ENCODE data around the gene DCDC1. TPM values are rescaled to one million over a fixed set of nuclear protein-coding genes. Genes with fewer than 3 reads are reported as not detected.

The DCDC1 gene
- total and polyA plus RNA-seq, 9 donors: 0.16 to 18.4 (median 1.5) TPM

GRCh38 chr11:30816959-30817880 lies 552.3 kb downstream of the DCDC1 start:
- intact Hi-C loops (cut with DNase I): no loop called here
- 44 to 83% (median 66%) methylated on average over 4 of the region's 4 CpGs for WGBS, 3 donors

GRCh38 chr11:30815619-30816018 lies 553.9 kb downstream of the DCDC1 start:
- DNase-seq: no peak
- 74 to 78% (median 77%) methylated on average over 4 of the region's 4 CpGs for WGBS, 3 donors
- no peak overlapping the region for H3K27ac ChIP-seq
- TF ChIP-seq EP300 (IDR thresholded peaks at IDR 0.05) (no peak), POLR2A (IDR thresholded peaks at IDR 0.05) (no peak)
- H3K9me3 ChIP-seq: no peaks in the 10 kb centered on the region
- no peaks in the 10 kb centered on the region for H3K27me3 ChIP-seq
- no peaks in the 10 kb centered on the region for H3K4me1 ChIP-seq (ENCODE audit: insufficient read depth)
- H3K36me3 ChIP-seq: no peaks in the 10 kb centered on the region
- intact Hi-C loops (cut with DNase I): no loop called here
- no peak overlapping the region for H3K4me3 ChIP-seq

More at GRCh38 chr11:30816959-30817880, 552.3 kb downstream of the DCDC1 start:
- no peaks in the 10 kb centered on the region for H3K9me3 ChIP-seq
- peaks cover 5% of the 10 kb centered on the region for H3K4me1 ChIP-seq (ENCODE audit: insufficient read depth)
- DNase-seq: no peak
- H3K27me3 ChIP-seq: no peaks in the 10 kb centered on the region
- no peaks in the 10 kb centered on the region for H3K36me3 ChIP-seq
- no peak for TF ChIP-seq CTCF (IDR thresholded peaks at IDR 0.05)
- no peak for TF ChIP-seq EP300 (IDR thresholded peaks at IDR 0.05)
- no peak for TF ChIP-seq POLR2A (IDR thresholded peaks at IDR 0.05)
- no peak overlapping the region for H3K27ac ChIP-seq
- H3K4me3 ChIP-seq: no peak overlapping the region

- H3K9me3 ChIP-seq: no peaks in the 10 kb centered on the region
- H3K27me3 ChIP-seq: no peaks in the 10 kb centered on the region
- H3K4me1 ChIP-seq (ENCODE audit: insufficient read depth): no peaks in the 10 kb centered on the region
- TF ChIP-seq CTCF (IDR thresholded peaks at IDR 0.05): no peak
- no peak for TF ChIP-seq EP300 (IDR thresholded peaks at IDR 0.05)
- H3K27ac ChIP-seq: no peak overlapping the region
- H3K4me3 ChIP-seq: no peak overlapping the region
- intact Hi-C loops (cut with DNase I): no loop called here
- DNase-seq: no peak
- H3K36me3 ChIP-seq: no peaks in the 10 kb centered on the region
- 89 to 98% (median 90%) methylated on average over 1 of the region's 1 CpG for WGBS, 3 donors
Measured at GRCh38 chr11:30814737-30815136, 554.8 kb downstream of the DCDC1 start.

Other genes starting within 250 kb of the DCDC1 start
- 10 to 100 TPM in 5 of 7 donors, 1 to 10 TPM in 2; 8.3 to 15.2 (median 10.9) TPM for gene DNAJC24, start 121 bp upstream of the DCDC1 start, total RNA-seq
- 10 to 100 TPM in 1 of 2 donors, 1 to 10 TPM in 1; 5.3 to 10.4 TPM for gene DNAJC24, start 121 bp upstream of the DCDC1 start, polyA plus RNA-seq
- 10 to 100 TPM; 15.4 to 57.8 (median 22.7) TPM for gene IMMP1L, start 139.9 kb upstream of the DCDC1 start, total RNA-seq
- gene IMMP1L, start 139.9 kb upstream of the DCDC1 start, polyA plus RNA-seq: 10 to 100 TPM; 20.6 to 32.4 TPM
- 10 to 100 TPM; 11.6 to 25.8 (median 13.8) TPM for gene ELP4, start 140.0 kb upstream of the DCDC1 start, total RNA-seq
- gene ELP4, start 140.0 kb upstream of the DCDC1 start, polyA plus RNA-seq: 10 to 100 TPM in 1 of 2 donors, 1 to 10 TPM in 1; 9.7 to 23.8 TPM